ENCODE results near the gene HDAC4.
A peak's percentile ranks its signal among the peaks of the same experiment; 100 is the strongest.

The HDAC4 gene

DNA sequence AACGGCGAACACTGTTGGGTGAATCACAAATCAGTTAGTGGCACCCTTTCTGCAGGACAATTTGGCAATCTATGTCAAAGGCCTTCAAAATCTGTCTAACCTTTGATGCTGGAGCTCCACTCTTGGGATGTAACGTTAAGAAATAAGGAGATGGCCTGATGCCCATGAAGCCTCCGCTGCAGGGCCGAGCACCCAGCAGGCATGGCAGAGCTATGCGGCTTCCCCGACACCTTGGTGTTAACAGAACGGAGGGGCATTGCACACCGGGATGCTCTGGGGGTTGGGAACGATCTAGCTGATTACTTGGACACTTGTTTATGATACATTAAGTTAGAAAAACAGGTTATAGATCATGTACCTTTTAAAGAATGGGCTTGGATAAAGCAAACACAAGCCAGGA, 265.3 kb downstream of the HDAC4 start:
- no peaks in the 10 kb centered on the region for H3K27me3 Mint-ChIP-seq
- no peak overlapping the region for H3K27ac Mint-ChIP-seq
- DNase-seq (no peak), ATAC-seq (replicated peaks) (no peak)
- peaks cover 66 to 87% of the 10 kb centered on the region in 2 donors for H3K36me3 Mint-ChIP-seq
- H3K4me3 Mint-ChIP-seq: no peak overlapping the region
- H3K9me3 Mint-ChIP-seq: peaks cover 0 to 4% of the 10 kb centered on the region in 2 donors
- no peaks in the 10 kb centered on the region for H3K4me1 Mint-ChIP-seq

DNA sequence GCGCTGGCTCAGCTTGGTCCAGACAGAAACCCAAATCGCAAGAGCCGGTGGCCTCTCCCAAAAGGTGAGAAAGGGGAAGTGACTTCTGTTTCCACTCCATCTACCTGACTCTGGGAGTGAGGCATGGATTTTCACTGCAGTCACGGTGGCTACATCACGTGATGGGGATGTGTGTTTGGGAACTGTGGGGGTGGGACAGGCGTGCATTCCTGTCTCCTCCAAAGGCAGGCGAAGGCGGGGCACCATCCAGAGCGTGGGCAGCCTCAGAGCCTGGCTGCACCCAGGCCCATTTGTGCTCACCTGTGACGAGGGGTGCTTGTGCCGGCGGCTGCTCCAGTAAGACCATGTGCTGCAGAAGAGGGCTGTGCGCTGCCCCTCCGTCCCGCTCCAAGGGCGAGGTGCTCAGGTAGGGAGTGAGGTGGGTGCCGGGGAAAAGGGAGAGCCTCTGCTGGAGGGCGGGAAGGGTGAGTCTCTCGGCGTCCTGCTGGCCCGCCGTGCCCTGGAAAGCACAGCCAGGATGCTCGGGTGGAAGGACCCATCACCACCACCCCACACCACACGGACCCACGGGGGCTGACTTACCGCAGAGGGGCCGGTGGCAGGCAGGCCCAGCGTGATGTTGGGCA, 266.8 kb downstream of the HDAC4 start:
- Mint-ChIP-seq H3K9me3 (peaks cover 0 to 4% of the 10 kb centered on the region in 2 donors), H3K4me3 (no peak overlapping the region), H3K36me3 (peaks cover 63 to 82% of the 10 kb centered on the region in 2 donors), H3K27me3 (no peaks in the 10 kb centered on the region), H3K4me1 (no peaks in the 10 kb centered on the region), H3K27ac (no peak overlapping the region)
- no peak for ATAC-seq (replicated peaks)
- DNase-seq: no peak

DNA sequence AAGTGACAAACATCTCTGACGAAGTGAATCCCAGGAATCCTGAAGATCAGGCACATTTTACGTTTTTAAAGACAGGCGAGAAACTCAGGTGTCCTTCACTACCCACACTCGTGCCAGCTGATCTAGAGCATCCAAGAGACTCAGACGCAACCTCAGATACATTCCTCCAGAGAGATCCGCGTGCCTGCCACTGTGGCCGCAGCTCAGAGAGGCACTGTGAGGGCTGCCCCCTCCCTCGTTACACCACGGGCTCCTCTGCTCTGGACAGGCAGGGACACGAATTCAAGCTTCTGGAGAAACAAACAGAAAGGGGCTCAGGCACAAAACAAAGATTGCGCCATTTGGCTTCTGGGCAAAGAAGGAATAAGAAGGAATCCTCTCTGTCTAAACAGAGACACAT, 268.0 kb downstream of the HDAC4 start:
- Mint-ChIP-seq H3K4me3 (no peak overlapping the region), H3K27ac (no peak overlapping the region), H3K9me3 (peaks cover 0 to 4% of the 10 kb centered on the region in 2 donors), H3K36me3 (peaks cover 58 to 79% of the 10 kb centered on the region in 2 donors), H3K4me1 (no peaks in the 10 kb centered on the region), H3K27me3 (no peaks in the 10 kb centered on the region)
- ATAC-seq (replicated peaks) (no peak), DNase-seq (no peak)

DNA sequence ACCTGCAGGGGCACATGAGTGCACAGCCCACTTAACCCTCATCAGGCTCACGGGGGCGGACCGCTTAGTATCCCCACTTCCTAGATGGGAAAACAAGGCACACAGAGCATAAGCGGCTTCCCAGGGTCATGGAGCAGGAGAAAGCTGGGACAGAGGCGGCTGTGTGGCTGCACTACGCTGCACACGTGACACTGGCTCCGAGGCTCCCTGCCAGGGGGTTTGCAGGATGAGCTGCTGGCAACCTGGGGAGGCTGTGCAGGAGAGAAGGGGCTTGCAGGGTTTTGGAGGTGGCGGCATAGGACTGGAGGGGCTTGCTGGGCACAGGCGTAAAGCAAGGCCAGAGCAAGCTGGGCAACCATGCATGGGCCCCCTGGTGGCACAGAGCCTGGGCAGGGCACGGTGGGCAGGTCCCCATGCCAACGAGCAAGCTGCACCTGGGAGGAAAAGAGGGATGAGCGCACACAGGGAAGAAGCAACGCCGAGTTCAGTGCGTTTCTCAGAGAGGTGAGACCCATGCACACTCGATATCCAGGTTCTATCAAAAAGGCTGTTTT, 268.6 kb downstream of the HDAC4 start:
- Mint-ChIP-seq H3K9me3 (peaks cover 0 to 4% of the 10 kb centered on the region in 2 donors), H3K27ac (no peak overlapping the region)

DNA sequence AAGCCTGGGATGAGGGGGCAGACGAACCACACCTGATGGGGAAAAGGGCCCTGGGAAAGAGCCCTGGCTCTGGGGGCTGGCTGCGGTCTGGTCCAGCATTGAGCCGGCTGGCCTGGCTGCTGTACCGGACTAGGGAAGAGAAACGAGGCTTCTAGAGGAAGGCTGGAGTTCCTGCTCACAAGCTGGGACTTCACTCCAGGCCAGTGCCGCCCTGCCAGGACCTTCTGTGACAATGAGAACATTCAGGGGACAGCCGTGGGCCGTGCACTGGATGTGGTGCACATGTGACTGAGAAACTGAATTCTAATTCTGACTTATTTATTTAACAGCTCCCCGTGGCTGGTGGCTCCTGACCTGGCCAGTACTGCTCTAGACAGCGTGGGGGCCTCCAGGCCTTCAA, 269.3 kb downstream of the HDAC4 start:
- Mint-ChIP-seq H3K27ac (no peak overlapping the region), H3K4me1 (no peaks in the 10 kb centered on the region), H3K27me3 (no peaks in the 10 kb centered on the region), H3K9me3 (peaks cover 0 to 4% of the 10 kb centered on the region in 2 donors), H3K4me3 (no peak overlapping the region), H3K36me3 (peaks cover 46 to 72% of the 10 kb centered on the region in 2 donors)
- DNase-seq (no peak), ATAC-seq (replicated peaks) (no peak)

More for the DNA sequence above, 268.6 kb downstream of the HDAC4 start:
- no peaks in the 10 kb centered on the region for H3K27me3 Mint-ChIP-seq
- no peaks in the 10 kb centered on the region for H3K4me1 Mint-ChIP-seq
- DNase-seq (no peak), ATAC-seq (replicated peaks) (no peak)
- no peak overlapping the region for H3K4me3 Mint-ChIP-seq
- H3K36me3 Mint-ChIP-seq: peaks cover 53 to 75% of the 10 kb centered on the region in 2 donors

DNA sequence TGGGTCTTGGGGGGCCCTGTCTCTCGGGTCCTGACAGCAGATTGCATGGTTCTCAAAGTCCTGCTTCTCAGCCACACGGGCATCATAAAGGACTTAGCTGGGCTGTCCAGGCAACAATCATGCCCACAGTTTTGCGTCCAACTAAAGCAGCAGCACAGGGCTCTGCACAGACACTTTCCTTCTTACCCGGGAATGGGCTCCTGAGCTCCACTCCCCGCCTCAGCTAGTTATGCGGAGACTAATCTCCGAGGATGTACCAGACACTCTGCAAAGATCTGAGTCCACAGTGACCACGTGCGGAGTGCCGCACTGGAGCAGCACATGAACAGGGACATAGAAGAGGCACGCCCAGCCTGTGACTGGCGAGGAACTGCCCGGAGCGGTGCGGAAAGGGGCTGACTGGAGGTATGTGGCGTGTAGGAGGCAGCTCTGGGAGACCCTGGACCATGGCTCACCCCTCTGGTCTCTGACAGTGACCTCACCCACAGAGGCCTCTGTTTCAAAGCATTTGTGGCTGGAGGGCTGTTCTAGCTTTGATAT, 270.0 kb downstream of the HDAC4 start:
- H3K9me3 Mint-ChIP-seq: no peaks in the 10 kb centered on the region

DNA sequence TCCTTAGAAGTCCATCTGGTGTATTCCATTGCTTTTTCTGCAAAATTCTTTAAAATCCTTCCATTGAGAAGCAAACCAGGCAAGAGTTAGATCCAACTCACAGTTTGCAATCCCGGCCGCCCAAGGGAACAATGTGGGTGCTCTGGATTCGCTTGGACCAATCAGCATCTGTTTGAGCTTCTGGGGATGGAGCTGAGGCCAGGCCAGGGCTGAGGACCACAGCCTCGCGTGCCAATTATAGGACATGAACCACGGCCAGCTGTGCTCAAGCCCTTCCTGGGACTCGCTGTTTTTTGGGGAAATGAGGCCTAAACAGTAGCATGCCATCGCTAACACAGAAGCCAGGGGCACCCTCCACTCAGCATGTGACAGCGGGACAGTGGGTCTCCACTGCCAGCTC, 270.8 kb downstream of the HDAC4 start:
- no peaks in the 10 kb centered on the region for H3K27me3 Mint-ChIP-seq

More for the DNA sequence above, 270.0 kb downstream of the HDAC4 start:
- no peak for DNase-seq
- Mint-ChIP-seq H3K4me1 (no peaks in the 10 kb centered on the region), H3K36me3 (peaks cover 42 to 70% of the 10 kb centered on the region in 2 donors), H3K27ac (no peak overlapping the region), H3K4me3 (no peak overlapping the region), H3K27me3 (no peaks in the 10 kb centered on the region)
- ATAC-seq (replicated peaks): no peak

DNA sequence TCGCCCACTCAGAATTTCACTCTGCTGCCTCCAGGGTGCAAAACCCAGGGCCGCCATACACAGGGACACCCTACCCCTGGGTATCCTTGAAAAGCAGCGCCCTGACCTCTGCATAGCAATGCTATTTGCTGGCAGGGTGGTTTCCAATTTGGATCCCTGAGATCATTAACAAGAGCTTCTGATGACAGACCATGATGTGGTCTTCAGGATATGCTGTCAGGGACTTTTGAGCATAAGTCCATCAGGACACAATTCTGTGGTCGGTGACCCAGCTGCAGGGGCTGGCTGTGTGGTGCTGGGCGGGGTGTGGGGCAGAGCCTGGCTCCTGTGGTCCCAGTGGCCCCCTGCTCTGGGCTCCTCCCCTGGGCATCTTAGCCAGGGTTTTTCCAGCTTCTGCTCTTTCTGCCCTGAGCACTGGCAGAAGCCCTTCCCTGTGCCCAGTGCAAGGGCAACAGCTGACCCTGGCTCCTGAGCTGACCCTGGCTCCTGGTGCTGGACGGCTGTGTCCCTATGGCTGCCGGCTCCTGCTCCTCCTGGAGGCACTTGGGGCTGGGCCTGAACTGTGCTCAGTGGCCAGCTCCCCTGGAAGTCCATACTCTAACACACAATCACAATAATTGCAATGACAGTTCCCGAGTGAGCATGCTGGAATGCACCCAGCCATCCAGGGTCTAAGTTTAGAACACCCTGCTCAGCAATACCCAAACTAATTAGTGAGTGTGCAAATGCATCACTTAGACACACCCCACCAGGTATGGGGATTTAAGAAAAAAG, 271.5 kb downstream of the HDAC4 start:
- Mint-ChIP-seq H3K9me3 (no peaks in the 10 kb centered on the region), H3K27ac (peak overlapping the region; percentile 54), H3K36me3 (peaks cover 45 to 69% of the 10 kb centered on the region in 2 donors), H3K4me1 (no peaks in the 10 kb centered on the region), H3K27me3 (no peaks in the 10 kb centered on the region), H3K4me3 (no peak overlapping the region)
- no peak for ATAC-seq (replicated peaks)
- no peak for DNase-seq

More for the DNA sequence above, 270.8 kb downstream of the HDAC4 start:
- no peak overlapping the region for H3K4me3 Mint-ChIP-seq
- H3K4me1 Mint-ChIP-seq: no peaks in the 10 kb centered on the region
- no peak overlapping the region for H3K27ac Mint-ChIP-seq
- DNase-seq: no peak
- no peaks in the 10 kb centered on the region for H3K9me3 Mint-ChIP-seq
- H3K36me3 Mint-ChIP-seq: peaks cover 45 to 70% of the 10 kb centered on the region in 2 donors
- no peak for ATAC-seq (replicated peaks)

DNA sequence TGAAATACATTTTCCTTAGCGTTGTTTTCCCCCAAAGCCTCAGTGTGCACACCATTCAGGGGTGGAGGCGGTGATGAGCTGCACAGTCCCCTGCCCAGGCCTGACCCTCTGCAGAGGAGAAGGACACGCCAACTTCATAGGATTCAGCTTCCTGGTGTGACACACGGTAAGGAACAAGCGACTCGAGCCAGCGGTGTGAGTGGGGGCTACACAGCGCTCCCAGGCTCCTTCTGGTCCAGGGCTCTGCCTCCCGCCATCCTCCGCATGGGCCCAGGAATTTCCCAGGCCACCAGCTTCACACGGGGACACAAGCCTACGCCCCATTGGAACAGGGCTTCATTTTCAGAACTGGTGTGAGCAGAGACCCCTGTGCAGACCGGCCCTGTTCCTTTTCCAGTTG, 272.1 kb downstream of the HDAC4 start:
- Mint-ChIP-seq H3K4me3 (no peak overlapping the region), H3K4me1 (no peaks in the 10 kb centered on the region), H3K9me3 (no peaks in the 10 kb centered on the region), H3K36me3 (peaks cover 42 to 69% of the 10 kb centered on the region in 2 donors), H3K27ac (no peak overlapping the region), H3K27me3 (no peaks in the 10 kb centered on the region)
- DNase-seq (no peak), ATAC-seq (replicated peaks) (no peak)

DNA sequence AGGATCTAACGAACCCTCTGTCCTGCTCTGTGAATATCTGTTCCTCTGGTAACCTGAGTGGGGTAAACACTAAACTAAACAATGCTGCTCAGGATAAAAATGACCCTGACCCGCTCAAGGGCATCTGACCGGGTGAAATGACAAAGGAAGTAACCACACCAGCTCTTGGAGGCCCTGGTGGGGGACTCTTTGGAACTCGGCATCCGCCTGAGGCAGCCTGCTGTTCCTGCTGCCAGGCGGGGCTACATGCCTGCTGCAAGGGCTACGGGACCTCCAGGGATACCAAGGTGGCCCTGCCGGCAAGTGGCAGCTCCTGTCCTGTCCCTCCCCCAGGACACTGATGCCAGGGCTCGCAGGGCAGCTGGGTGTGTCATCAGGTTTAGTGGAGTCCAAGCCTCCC, 273.3 kb downstream of the HDAC4 start:
- no peak overlapping the region for H3K27ac Mint-ChIP-seq

DNA sequence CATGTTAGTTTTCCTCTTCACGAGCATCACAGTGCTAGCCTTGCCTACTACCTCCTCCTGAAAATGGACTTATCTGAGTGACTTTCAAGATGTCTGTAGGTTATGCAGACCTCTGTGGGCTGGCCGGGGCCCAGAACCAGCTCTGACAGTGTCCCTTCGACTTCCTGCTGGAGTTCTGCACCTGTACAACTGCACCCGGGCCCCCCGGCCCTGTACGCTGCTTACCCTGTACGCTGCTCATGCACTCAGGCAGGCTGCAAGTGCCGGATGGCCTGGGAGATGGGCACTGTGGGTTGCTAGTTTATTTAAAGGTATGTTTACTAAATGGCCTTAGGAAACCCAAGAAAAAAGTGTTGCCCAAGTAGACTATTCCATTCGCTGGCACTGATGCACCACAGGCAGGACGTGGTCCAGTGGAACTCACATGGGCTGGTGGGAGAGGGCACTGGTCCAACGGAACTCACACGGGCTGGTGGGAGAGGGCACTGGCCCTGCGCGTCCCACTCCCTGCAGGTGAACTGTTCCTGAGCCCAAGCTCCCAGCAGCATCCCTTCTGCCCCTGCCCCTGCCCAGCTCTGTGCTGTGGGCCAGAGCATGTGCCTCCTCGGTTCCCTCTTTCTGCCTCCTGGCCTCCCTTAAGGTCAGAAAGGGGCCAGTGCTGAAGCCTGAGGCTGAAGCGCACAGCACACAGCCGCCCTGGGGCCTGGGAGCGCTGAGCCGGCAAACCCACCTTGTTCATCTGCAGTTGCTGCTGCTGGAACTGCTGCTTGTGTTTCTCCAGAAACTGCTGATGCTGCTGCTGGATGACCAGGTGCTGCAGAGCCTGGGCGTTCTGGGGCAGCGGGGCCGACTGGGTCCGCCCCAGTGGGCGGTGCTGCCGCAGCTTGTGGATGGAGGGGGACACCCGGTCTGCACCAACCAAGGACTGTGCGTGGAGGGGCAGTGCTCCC, 274.8 kb downstream of the HDAC4 start:
- Mint-ChIP-seq H3K9me3 (no peaks in the 10 kb centered on the region), H3K27ac (no peak overlapping the region), H3K36me3 (peaks cover 28 to 50% of the 10 kb centered on the region in 2 donors), H3K4me1 (no peaks in the 10 kb centered on the region), H3K27me3 (no peaks in the 10 kb centered on the region), H3K4me3 (no peak overlapping the region)
- no peak for ATAC-seq (replicated peaks)
- no peak for DNase-seq

More for the DNA sequence above, 273.3 kb downstream of the HDAC4 start:
- DNase-seq (no peak), ATAC-seq (replicated peaks) (no peak)
- Mint-ChIP-seq H3K4me3 (no peak overlapping the region), H3K27me3 (no peaks in the 10 kb centered on the region), H3K9me3 (no peaks in the 10 kb centered on the region), H3K4me1 (no peaks in the 10 kb centered on the region), H3K36me3 (peaks cover 33 to 62% of the 10 kb centered on the region in 2 donors)

DNA sequence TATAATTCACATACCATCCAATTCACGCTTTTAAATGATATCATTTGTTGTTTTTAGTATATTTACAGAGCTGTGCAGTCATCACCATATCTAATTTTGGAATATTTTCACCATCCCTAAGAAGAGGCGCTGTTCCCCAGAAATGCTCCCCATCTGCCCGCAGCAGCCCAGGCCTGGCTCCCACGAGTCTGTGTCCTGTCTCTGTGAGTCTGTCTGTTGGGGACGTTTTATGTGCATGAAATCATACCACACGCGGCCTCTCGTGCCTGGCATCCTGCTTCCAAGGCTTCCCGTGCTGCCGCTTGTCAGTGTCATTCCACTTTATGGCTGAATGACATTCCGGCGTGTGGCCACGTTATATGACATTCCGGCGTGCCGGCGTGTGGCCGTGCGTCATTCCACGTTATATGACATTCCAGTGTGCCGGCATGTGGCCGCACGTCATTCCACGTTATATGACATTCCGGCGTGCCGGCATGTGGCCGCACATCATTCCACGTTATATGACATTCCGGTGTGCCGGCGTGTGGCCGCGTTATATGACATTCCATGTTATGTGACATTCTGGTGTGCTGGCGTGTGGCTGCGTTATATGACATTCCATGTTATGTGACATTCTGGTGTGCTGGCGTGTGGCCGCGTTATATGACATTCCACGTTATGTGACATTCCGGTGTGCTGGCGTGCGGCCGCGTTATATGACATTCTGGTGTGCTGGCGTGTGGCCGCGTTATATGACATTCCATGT, 276.5 kb downstream of the HDAC4 start:
- ATAC-seq (replicated peaks) (no peak), DNase-seq (no peak)
- no peaks in the 10 kb centered on the region for H3K27me3 Mint-ChIP-seq
- no peak overlapping the region for H3K27ac Mint-ChIP-seq
- H3K36me3 Mint-ChIP-seq: peaks cover 25 to 44% of the 10 kb centered on the region in 2 donors
- H3K9me3 Mint-ChIP-seq: no peaks in the 10 kb centered on the region
- H3K4me1 Mint-ChIP-seq: peaks cover 0 to 1% of the 10 kb centered on the region in 2 donors
- no peak overlapping the region for H3K4me3 Mint-ChIP-seq

DNA sequence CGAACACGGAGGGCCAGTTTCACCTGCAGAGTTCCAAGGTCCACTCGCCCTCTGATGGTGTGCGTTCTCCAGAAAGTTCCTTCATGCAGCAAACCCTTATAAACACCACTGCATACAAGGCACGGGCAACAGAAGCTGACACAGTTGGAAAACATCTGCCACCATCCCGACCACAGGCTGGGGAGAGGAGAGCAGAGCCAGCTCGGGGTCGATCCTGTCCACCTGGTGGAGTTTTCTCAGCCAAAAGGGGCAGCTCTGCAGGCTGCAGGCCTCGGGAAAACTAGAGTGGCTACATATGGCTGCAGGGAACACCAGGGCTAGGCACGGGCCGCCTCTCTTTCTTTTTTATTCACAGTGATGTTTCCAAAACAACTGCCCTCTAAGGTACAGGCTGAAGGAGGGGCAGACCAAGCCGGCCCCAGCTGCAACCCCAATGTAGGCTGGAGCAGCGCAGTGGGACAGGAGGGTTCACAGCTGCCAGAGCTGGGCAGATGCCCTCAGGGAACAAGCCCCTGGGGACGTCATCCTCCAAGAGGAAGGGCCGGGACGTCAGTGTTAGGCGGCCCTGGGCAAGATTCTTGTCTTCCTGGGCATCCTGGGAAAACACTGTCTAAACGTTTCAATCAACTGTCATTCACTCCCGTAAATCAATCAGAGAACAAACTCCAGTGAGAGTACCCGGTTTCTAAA, 278.3 kb downstream of the HDAC4 start:
- ATAC-seq (replicated peaks) (no peak), DNase-seq (no peak)
- no peak overlapping the region for H3K27ac Mint-ChIP-seq
- peaks cover 0 to 1% of the 10 kb centered on the region in 2 donors for H3K4me1 Mint-ChIP-seq
- H3K4me3 Mint-ChIP-seq: no peak overlapping the region
- no peaks in the 10 kb centered on the region for H3K9me3 Mint-ChIP-seq
- H3K36me3 Mint-ChIP-seq: peaks cover 24 to 37% of the 10 kb centered on the region in 2 donors
- H3K27me3 Mint-ChIP-seq: no peaks in the 10 kb centered on the region

Measured in stimulated activated naive B cell treated with anti-CD40 and anti-IgM and Interleukin-4, amounts not matched to agents 10 μg/mL and 1 μg/mL and 100 μg/mL, for 72 hours (primary cell).